ENCODE measurements around the gene SFI1.
"Not testable (repeated sequence)": the region's sequence is repeated elsewhere in the genome, so short reads cannot be mapped to it uniquely, and the experiment has no call there.

Gene SFI1

GRCh38 chr22:31544481-31545480 lies 48.4 kb downstream of the SFI1 start:
- DNase-seq (ENCODE audit: low read depth in 2 of 2): no peak

- no peak for DNase-seq (ENCODE audit: low read depth in 2 of 2)
Measured at GRCh38 chr22:31550871-31551370, 54.6 kb downstream of the SFI1 start.

- no peak for DNase-seq (ENCODE audit: low read depth in 2 of 2)
Measured at GRCh38 chr22:31556627-31557203, 60.4 kb downstream of the SFI1 start.

DNA sequence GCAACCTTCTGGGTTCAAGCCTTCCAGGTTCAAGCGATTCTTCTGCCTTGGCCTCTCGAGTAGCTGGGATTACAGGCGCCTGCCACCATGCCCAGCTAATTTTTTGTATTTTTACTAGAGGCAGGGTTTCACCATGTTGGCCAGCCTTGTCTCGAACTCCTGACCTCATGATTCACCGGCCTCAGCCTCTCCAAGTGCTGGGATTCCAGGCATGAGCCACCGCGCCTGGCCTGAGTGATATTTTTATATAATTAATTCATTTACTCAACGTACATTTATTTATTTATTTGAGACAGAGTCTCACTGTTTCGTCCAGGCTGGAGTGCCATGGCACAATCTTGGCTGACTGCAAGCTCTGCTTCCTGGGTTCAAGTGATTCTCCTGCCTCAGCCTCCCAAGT lies 62.2 kb downstream of the SFI1 start:
- DNase-seq (ENCODE audit: low read depth in 2 of 2): not testable (repeated sequence)

- peak in 1 of 2 donors; percentile 11 for DNase-seq (ENCODE audit: low read depth in 2 of 2)
Measured at GRCh38 chr22:31561238-31561887, 65.0 kb downstream of the SFI1 start.

GRCh38 chr22:31561970-31562369 lies 65.6 kb downstream of the SFI1 start:
- DNase-seq (ENCODE audit: low read depth in 2 of 2): no peak

DNA sequence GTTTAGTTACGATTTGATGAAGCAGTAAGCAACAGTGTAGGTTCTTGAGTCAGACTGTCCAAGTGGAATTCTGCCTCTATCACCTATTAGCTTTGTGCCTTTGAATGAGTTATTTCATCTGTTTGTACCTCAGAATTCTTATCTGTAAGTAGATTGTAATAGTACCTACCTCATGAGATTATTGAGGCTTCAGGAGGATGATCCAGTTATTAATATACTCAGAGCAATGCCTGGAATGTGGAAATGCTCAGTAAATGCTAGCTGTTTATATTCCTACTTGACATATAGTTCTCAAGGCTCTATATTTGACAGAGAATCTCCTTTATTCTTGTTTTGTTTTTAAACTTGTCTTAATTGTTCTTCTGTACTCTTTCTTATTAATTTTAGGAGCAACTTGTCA lies 70.1 kb downstream of the SFI1 start:
- DNase-seq (ENCODE audit: low read depth in 2 of 2): no peak

GRCh38 chr22:31567196-31567595 lies 70.9 kb downstream of the SFI1 start:
- no peak for DNase-seq (ENCODE audit: low read depth in 2 of 2)

DNA sequence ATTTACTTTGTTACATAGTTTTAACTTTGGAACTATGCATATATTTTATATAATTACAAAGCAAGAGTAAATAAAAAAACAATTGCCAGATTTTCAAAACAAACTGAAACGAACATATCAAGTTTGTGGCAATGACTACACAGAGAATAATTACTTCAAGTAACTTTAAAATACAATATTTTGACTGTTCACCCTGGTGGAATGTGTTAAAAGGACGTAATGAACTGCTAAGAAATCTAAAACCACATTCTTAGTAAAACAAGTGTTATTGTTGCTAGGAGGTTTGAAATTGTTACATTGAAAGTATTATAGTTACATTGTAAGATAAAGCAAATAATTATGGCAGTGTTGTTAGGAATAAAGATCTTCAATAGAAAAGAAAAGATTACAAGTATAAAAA lies 71.4 kb downstream of the SFI1 start:
- DNase-seq (ENCODE audit: low read depth in 2 of 2): no peak

- no peak for DNase-seq (ENCODE audit: low read depth in 2 of 2)
Measured at GRCh38 chr22:31569126-31569525, 72.8 kb downstream of the SFI1 start.

GRCh38 chr22:31572939-31573338 lies 76.6 kb downstream of the SFI1 start:
- no peak for DNase-seq (ENCODE audit: low read depth in 2 of 2)

- DNase-seq (ENCODE audit: low read depth in 2 of 2): no peak
Measured at GRCh38 chr22:31574055-31574670, 77.8 kb downstream of the SFI1 start.

DNA sequence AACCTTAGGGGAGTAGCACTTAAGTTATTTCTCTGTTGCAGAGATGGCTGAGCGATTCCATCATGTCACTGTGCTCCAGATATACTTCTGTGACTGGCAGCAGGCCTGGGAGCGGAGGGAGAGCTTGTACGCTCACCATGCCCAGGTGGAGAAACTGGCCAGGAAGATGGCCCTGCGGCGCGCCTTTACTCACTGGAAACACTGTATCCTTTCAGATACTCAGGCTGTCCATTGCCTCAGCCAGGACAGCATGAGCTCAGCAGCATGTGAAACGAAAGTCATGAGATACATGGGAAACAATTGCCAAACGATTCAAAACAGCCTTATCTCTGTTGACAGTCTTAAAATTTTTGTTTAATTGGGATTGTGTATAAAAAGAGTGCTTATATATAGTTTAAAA lies 78.9 kb downstream of the SFI1 start:
- DNase-seq (ENCODE audit: low read depth in 2 of 2): no peak

- no peak for DNase-seq (ENCODE audit: low read depth in 2 of 2)
Measured at GRCh38 chr22:31577711-31578110, 81.4 kb downstream of the SFI1 start.

DNA sequence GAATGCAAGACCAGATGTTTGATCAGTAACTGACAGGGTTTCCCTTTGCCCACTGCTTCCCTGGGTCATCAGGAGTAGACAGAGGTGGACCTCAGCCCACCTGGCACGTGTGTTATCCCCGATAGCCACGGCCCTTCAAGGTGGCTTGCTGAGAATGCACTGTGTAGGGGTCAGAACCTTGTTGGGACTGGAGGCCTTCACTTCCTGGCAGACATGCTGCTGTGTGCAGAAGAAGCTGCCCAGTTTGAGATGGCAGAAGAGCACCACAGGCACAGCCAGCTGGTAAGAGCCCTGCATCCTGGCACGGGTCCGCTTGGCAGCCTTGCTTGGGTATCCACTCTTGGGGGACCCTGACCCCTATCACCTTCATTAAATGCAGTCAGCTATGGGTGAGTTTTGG lies 81.8 kb downstream of the SFI1 start:
- no peak for DNase-seq (ENCODE audit: low read depth in 2 of 2)

- DNase-seq (ENCODE audit: low read depth in 2 of 2): no peak
Measured at GRCh38 chr22:31579835-31580242, 83.5 kb downstream of the SFI1 start.

GRCh38 chr22:31583861-31584485 lies 87.6 kb downstream of the SFI1 start:
- DNase-seq (ENCODE audit: low read depth in 2 of 2): no peak

GRCh38 chr22:31584804-31585160 lies 88.4 kb downstream of the SFI1 start:
- DNase-seq (ENCODE audit: low read depth in 2 of 2): no peak

- no peak for DNase-seq (ENCODE audit: low read depth in 2 of 2)
Measured at GRCh38 chr22:31585161-31585859, 89.0 kb downstream of the SFI1 start.

DNA sequence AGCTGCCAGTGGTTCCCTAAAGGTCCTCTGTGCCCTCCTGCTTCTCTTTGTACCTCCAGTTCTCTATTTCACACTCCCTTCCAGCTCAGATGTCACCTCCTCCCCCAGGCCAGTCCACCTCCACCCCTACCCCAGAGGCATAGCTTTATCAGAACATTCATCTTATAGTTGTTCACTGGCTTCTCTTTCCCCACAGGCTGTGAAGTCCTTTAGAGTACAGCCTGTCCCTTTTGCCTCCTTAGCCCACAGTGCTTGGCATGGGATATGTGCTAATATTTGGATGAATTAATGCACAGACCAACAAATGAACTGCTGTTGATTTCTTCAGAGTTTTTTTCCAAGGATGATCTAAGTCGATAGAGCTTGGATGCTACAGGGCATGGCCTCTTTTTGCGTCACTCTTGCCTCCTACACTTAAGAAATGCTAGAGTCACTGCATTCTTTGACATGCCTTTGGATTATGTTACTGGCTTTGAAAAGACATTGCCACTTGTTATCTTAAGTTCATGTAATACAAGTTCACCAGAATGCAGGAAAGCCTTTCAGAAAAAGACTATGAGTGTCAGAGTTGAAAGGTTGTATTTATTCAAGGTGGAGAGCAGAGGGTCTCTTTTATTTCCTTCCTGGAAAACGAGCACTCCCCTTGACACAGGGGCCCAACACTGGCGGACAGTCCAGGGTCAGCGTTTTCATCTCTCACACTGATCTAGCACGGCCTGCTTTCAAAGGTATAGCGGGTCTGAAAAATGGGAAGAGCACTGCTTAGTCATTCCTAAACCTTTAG lies 90.0 kb downstream of the SFI1 start:
- no peak for DNase-seq (ENCODE audit: low read depth in 2 of 2)

All from stimulated activated CD8-positive, alpha-beta memory T cell treated with anti-CD3 and anti-CD28 coated beads, Interleukin-7, amount 100 ng/mL, for 1 hour (primary cell).